NCI-H526 treated with DMSO at 0.1 percent for 48 hours (cell line): ENCODE results near the gene SOSTDC1.
"Not testable (repeated sequence)": the region's sequence is repeated elsewhere in the genome, so short reads cannot be mapped to it uniquely, and the experiment has no call there.

Source experiments
- DNase-seq: peaks from one replicate; lab custom pipeline; 2025; lab: John Stamatoyannopoulos, UW

Gene SOSTDC1

GRCh38 chr7:16465469-16466361 is at the start of gene SOSTDC1:
Gene SOSTDC1, minus strand, starts transcription at chr7:16465738. Its CDS starts 70 bp downstream, at chr7:16465668.
- DNase-seq: peak; percentile 89

DNA sequence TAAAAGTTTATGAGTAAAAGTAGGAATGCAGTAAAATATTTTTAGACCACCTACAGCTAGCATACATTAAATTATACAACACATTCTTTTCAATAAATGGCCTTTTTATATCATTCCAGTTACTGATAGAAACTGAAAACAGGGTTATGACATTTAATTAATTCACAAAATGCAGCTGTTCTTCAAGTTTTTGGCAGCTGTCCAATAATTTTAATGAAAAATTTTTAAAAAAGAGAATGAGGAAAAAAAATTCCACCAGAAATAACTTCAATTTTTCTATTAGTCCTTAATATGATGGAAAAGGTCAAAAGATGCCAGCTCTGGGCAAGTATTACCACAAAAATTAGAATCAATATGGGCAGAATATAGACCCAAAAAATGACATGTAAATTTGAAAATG is 49.2 kb upstream of the SOSTDC1 start:
- DNase-seq: no peak

GRCh38 chr7:16514271-16514670 is 48.7 kb upstream of the SOSTDC1 start:
- DNase-seq: no peak

DNA sequence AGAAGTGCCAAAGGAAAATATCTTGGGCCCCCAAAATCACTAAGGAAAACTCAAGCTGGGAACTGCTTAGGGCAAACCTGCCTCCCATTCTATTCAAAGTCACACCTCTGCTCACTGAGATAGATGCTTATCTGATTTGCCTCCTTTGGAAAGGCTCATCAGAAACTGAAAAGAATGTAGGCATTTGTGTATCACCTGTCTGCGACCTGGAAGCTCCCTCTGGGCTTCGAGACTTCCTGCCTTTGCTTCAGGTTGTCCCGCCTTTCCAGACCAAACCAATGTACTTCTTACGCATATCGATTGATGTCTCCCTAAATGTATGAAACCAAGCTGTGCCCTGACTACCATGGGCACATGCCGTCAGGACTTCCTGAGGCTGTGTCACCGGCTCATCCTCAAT is 46.6 kb upstream of the SOSTDC1 start:
- DNase-seq: no peak

DNA sequence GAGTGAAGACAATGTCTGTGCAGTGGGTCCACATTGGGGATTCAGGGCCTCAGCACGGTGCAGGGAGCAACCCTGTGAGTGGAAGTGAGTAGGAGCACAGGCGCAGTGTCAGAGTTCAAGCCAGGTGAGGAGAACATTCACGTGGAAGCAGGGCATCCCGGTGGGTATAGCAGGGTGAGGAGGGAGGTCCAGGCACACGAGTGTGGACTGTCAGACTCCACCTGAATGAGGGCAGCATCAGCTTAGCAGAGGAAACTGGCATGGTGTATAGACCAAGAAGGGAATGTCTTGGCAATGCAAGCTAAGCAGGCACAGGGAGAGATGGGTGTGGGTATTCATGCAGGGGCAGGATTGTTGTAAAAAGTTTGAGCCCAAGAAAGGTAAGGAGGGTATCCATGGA is 45.8 kb upstream of the SOSTDC1 start:
- DNase-seq: no peak

DNA sequence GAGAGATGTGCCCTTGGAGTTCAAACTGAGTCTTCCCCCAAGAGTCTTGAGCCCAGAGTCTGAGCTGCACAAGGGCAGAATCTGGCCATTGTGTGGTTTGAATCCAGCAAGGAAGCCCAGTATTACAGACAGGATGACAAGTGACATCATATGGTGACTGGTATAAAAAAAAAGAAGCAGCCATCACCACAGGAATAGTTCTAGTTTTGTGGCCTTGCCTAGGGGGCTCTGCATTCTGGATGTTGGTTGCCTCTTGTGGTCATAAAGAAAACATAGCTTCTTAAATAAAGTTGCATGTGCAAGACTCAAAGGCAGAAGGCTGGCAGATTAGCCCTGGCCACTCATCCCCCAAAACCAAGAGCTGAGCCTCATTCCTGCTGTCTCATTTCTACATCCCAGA is 44.3 kb upstream of the SOSTDC1 start:
- no peak for DNase-seq

- not testable (repeated sequence) for DNase-seq
These were observed 40.9 kb upstream of the SOSTDC1 start for GRCh38 chr7:16506422-16506821.

- DNase-seq: no peak
These were observed 38.5 kb upstream of the SOSTDC1 start for GRCh38 chr7:16504019-16504418.

- DNase-seq: no peak
These were observed 36.8 kb upstream of the SOSTDC1 start for GRCh38 chr7:16502303-16502702.

GRCh38 chr7:16498122-16498521 is 32.6 kb upstream of the SOSTDC1 start:
- DNase-seq: no peak

GRCh38 chr7:16494955-16495719 is 29.6 kb upstream of the SOSTDC1 start:
- no peak for DNase-seq

DNA sequence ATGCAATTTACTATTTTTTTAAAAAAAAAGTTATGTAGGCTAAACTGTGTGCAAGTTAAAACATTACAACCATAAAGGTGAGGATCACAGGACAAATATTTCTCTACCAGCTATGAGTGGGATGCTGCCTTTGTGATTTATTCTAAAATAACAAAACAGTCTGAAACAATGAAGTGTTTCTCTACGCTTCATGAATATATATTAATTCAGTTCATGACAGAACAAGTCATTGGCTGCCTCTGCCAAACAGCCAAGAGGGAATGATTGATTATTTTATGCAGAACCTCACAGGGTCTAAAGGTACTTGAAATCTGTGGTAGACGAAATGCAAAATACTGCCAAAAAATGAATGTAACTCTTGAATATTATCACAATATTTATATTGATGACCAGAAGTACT is 29.0 kb upstream of the SOSTDC1 start:
- no peak for DNase-seq

- DNase-seq: no peak
These were observed 27.7 kb upstream of the SOSTDC1 start for GRCh38 chr7:16493266-16493665.

DNA sequence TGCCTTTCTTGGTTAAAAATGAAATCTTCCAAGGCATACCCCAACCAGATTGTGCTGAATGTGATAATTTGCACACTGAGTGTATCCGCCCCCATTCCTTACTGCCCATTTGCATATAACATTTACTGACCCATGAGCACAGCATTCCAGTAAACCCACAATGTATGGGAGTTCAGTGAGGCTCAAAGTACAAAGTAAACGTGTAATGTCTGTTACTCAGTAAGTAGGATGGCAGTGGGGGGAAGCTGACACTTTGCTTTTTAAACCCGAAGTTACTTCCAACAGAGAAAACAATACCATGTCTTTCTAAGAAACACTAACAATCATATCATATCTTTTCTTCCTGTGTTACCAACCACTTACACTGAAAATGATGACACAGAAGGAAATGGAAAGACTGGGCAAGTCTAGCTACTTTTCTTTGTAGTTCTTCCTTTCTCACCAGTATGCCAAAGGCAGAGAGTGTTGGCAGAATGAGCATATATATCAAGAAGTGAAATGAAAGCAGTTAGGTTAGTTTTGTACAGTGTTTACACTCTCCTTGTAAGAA is 27.1 kb upstream of the SOSTDC1 start:
- DNase-seq: peak; percentile 86

DNA sequence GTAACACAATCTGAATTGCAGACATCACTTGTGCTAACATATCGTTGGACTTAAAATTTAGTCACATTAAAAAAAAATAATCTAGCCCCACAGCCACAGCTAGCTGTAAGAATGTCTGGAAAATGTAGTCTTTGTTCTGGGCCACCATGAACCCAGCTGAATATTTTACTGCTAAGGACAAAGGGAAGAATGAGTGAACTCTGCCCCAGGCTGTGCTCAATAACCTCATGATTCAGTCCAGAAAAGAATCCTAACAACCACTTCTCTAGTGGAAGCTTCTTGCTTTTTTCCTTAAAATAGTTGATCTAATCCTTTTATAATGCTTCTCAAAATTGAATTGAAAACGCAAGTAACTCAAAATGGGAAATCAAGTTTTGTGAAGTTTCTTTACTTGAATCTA is 25.6 kb upstream of the SOSTDC1 start:
- DNase-seq: no peak

GRCh38 chr7:16484453-16485158 is 19.1 kb upstream of the SOSTDC1 start:
- peak; percentile 95 for DNase-seq

- no peak for DNase-seq
These were observed 14.1 kb upstream of the SOSTDC1 start for GRCh38 chr7:16479591-16479990.

- no peak for DNase-seq
These were observed 13.6 kb upstream of the SOSTDC1 start for GRCh38 chr7:16479161-16479560.

DNA sequence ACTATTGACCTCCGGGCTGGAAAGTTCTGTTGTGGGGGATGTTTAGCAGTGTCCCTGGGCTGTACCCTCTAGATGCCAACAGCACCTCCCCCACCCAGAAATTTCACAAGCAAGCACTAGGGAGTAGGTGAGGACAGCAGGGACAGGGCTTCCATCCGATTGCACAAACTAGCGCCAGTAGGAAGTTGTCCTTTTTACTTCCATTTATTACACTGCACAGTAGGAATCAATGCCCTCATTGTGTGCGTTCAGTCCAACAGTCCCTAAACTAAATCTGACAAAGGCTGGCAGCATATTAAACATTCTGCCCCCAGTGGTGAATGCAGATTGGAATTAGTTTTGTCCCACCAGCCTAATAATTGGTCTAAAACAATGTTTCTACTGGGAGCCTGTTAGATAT is 6.4 kb upstream of the SOSTDC1 start:
- DNase-seq: no peak

GRCh38 chr7:16463949-16464715 is 1.4 kb downstream of the SOSTDC1 start:
- DNase-seq: peak; percentile 5

GRCh38 chr7:16463520-16463919 is 2.0 kb downstream of the SOSTDC1 start:
- no peak for DNase-seq
